HG02623 (cell line): ENCODE results near the gene PPP1R7.

Experiments
- ATAC-seq: cut with Tn5 transposase; IDR thresholded peaks from one replicate; pipeline ENCODE4 v1.9.1; 2021; ENCODE audit warnings: moderate library complexity; ENCODE audit not compliant: unreplicated experiment

PPP1R7 gene

DNA sequence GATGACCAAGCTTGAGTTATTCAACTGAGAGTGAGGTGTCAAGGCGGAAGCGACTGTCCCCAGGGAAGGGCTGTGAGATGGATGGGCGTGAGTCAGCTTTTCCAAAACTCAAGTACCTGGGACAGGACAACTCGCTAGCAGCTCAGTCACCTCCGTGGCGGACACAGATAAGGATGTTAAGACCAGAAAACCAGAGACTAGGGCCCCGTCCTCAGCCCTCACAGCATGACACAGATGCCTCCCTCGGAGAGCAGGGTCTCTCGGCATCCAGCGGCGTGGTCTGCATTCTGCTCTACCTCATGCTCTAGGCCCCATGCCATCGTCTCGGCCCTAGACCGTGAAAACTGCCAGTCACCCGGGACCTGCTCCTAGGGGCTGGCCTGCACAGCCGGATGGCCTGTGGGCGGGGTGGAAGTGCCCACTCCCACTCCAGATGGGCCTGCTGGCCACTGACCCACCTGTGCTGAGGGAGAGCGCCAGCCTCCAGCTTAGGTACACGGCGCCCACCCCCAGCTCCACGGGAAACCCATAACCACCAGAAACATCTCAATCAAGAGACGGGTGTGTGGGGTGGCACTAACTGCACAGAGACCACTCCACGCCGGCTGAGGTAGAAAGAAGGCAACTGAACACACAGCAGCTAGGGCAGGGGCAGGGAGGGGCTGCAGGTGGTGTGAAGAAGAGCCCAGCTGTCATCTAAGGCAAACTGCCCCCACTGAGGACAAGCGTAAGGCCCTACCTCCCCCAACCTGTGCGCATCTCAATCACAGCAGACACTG, 78.0 kb downstream of the PPP1R7 start:
- no peak for ATAC-seq

DNA sequence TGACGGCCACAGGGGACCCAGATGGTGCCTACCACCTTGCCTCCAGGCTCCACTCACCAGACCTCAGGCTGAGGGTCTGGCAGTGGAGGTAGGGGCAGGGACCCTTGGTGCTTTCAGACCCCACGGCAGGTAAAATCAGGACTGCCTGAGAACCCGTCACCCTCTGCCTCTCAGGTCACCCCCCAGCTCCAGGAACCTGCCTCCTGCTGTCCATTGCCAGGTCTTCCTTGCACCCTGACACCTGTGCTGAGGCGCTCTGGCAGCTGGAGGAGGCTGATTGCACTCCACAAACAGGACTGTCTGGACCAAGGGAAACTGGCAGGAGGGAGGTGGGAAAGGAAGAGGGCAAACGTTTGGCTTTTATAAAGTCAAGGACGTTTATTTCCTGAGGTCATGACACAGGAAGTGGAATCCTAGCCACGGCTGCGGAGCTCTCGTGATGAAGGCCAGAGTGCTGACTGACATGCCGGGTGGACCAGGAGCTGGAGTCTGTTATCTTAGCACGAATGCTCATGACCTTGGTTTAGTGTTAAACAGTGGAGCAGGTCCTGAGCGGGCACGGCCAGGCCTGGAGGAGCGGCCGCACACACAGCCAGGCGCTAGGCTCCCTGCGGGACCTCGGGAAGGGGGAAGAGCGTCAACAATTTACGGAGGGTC, 78.7 kb downstream of the PPP1R7 start:
- ATAC-seq, result no peak

DNA sequence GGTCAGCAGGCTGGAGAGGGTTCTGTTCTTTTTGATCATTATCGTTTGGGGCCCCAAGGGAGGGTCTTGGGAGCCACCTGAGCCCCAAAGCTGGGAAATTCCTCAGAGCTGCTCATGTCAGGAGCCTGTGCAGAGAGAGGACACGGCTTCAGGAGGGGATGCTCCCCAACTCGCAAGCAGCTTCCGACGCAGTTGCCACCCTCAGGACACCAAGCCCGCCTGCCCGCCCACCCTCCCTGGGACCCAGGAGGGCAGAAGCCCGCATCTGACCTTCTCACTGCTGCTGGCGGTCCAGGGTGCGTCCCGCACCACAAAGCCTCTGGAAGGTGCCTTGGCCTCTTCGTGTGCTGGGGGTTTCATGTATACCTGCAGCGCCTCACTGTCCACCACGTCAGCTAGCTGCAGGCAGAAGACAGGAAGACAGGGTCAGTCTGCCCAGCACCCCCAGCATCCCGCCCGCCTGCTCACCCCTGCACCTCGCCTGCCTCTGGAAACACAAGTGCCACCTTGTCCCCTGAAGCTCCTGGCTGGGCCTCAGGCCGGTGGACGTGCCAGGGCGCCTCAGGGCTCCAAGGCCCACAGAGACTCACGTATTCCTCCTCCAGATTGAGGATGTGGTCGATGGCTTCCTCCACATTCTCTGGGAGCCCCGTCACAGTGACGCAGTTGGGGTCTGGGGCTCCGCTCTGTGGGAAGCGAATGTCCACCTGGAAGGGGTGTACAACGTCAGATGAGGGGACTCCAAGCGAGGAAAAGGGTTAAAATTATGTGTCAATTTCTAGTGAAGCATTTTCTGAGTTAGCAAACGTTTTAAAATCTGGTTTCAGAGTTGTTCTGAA, 79.5 kb downstream of the PPP1R7 start:
- no peak for ATAC-seq

DNA sequence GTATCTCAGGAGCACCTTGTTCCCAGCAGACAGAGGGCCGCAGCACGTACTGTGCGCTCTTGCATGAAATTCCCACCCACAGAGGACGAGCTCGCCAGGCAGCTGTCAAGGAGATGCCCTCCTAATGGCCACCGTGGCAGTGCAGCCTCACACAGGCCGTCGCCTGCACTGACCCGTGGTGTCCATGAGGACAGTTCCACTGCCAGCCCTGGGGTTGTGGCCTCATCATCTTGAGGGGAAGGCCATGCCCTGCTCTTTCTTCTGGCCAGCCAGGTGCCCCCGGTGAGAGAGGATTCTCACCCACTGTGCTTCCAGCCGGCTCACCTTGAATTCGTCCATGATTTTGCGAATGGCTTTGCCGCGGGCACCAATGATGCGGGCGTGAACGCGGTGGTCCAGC, 80.2 kb downstream of the PPP1R7 start:
- ATAC-seq, result no peak

DNA sequence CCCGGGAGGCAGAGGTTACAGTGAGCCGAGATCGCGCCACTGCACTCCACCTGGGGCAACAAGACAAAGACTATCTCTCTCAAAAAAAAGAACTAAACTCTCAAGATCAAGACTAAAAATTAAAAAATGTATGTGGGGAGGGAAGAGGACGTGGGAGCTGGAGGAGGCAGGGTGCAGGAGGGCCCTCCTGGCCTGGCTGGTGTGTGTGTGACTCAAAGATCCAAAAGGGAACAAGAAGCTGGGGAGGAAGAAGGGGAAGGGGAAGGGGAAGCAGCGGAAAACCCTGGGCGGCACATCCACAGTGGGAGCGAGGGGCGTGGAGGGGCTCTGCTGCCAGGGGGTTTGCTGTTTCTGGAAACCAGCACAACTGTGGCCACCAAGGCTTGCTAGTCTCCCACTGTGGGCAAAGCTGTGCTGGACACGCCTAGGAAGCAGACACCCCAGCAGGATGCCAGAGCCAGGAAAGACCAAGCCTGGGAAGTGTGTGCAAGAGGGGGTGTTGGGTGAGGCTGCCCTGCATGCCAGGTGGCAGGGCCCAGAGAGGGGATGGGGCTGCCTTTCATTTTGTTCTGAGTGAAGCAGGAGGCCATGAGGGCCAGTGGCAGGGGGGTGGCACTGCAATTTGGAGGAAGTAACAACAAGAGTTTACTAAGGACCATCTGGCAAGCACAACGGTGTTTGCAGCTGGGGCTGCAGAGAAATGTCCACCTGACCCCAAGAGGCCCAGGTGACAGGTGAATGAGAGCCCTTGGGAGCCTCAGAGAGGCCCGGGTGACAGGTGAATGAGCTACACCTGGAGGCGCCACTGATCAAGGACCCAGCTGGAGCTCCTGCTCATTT, 82.7 kb downstream of the PPP1R7 start:
- no peak for ATAC-seq
